Esophagus muscularis mucosa (tissue), 4 donors: ENCODE results near the gene HOXD11. TPM values are rescaled to one million over a fixed set of nuclear protein-coding genes. Genes with fewer than 3 reads are reported as not detected.
A peak's percentile ranks its signal among the peaks of the same experiment; 100 is the strongest.

Experiments used
- DNase-seq: peaks from one replicate; pipeline ENCODE4 v3.0.0-alpha.2; 2017; ENCODE audit errors: extremely low spot score
- H3K27ac ChIP-seq, 4 donors: fragments of 200-600 bp; sonication (generic); replicated peaks in 1 of 4; 1 replicate in 3 of 4; 2 replicates in 1 of 4; pipeline ENCODE4 v1.5.1; 2016 to 2019; ENCODE audit warnings: mild to moderate bottlenecking in 1 of 4
- H3K27me3 ChIP-seq, 4 donors: fragments of 200-600 bp; sonication (generic); one replicate each; pipeline versions ENCODE4 v1.5.1 to v1.6.0; 2016 to 2019
- H3K36me3 ChIP-seq, 4 donors: fragments of 200-600 bp; sonication (generic); one replicate each; pipeline ENCODE4 v1.5.1; 2016 to 2019
- H3K4me1 ChIP-seq, 4 donors: fragments of 200-600 bp; sonication (generic); one replicate each; pipeline ENCODE4 v1.5.1; 2016 to 2019
- H3K4me3 ChIP-seq, 4 donors: fragments of 200-600 bp; sonication (generic); 1 replicate in 2 of 4; 2 replicates in 2 of 4; pipeline ENCODE4 v1.5.1; 2016 to 2019; ENCODE audit warnings: mild to moderate bottlenecking in 4 of 4, moderate library complexity in 1 of 4
- H3K9me3 ChIP-seq, 4 donors: fragments of 200-600 bp; sonication (generic); 1 replicate in 3 of 4; 2 replicates in 1 of 4; pipeline ENCODE4 v1.5.1; 2016 to 2019
- CTCF ChIP-seq, 3 experiments: fragments of 200-600 bp in 2 of 3; fragments of 450-650 bp in 1 of 3; sonication (generic) in 2 of 3; IDR thresholded peaks; one replicate each; pipeline ENCODE4 v1.5.1; 2017 to 2019; ENCODE audit warnings: antibody characterized with exemption in 3 of 3, mild to moderate bottlenecking in 2 of 3, moderate library complexity in 1 of 3
- EP300 ChIP-seq: sonication (generic); formaldehyde crosslinking; IDR thresholded peaks from one replicate; pipeline ENCODE4 v1.6.1; 2017; ENCODE audit warnings: antibody characterized with exemption
- POLR2A ChIP-seq: fragments of 450-650 bp; IDR thresholded peaks from one replicate; pipeline ENCODE4 v1.6.1; 2017; ENCODE audit warnings: antibody characterized with exemption, moderate library complexity, mild to moderate bottlenecking, low read depth
- POLR2AphosphoS5 ChIP-seq, 2 donors: sonication (generic); formaldehyde crosslinking; IDR thresholded peaks; one replicate each; pipeline ENCODE4 v1.6.1; 2017; ENCODE audit warnings: antibody characterized with exemption in 2 of 2
- WGBS: methylation state at CpG from one replicate; pipeline ENCODE4 v1.1.5; 2018; 5-methylcytosine and 5-hydroxymethylcytosine counted together
- intact Hi-C: fragments of 100-400 bp; cut with DNase I; formaldehyde crosslinking; loops from one replicate; pipeline ENCODE4 v1.15.1; 2023
- total RNA-seq, 4 donors: library from RNA; depleted of rRNA; stranded (reverse); fragments of >200 nt; gene quantifications; one replicate each; pipeline versions ENCODE4 v1.1.0 to v1.2.1, GENCODE V29; 2016

Gene HOXD11
- total RNA-seq, 4 donors from 2014 or later: not detected

GRCh38 chr2:176107731-176108181 lies 676 bp downstream of the HOXD11 start:
- peaks cover 12 to 99% (median 90%) of the 10 kb centered on the region in 4 donors for H3K27me3 ChIP-seq
- H3K27ac ChIP-seq: no peak overlapping the region
- no peak for DNase-seq
- intact Hi-C loops: no loop called here
- TF ChIP-seq EP300: no peak
- TF ChIP-seq CTCF (IDR thresholded peaks at IDR 0.05): no peak
- TF ChIP-seq POLR2AphosphoS5 (IDR thresholded peaks at IDR 0.05): no peak
- TF ChIP-seq POLR2A: no peak
- H3K4me1 ChIP-seq: peaks cover 26 to 65% (median 57%) of the 10 kb centered on the region in 4 donors
- no CpG with 5 or more reads among the region's 59 CpGs for WGBS
- H3K4me3 ChIP-seq: peak overlapping the region in 3 of 4 donors; percentile 30 to 49 (median 32)
- H3K9me3 ChIP-seq: no peaks in the 10 kb centered on the region
- H3K36me3 ChIP-seq: no peaks in the 10 kb centered on the region

GRCh38 chr2:176109192-176109901 lies 2.3 kb downstream of the HOXD11 start:
- intact Hi-C loops: no loop called here
- TF ChIP-seq POLR2A: no peak
- no peak for TF ChIP-seq EP300
- no peak for TF ChIP-seq POLR2AphosphoS5 (IDR thresholded peaks at IDR 0.05)
- no peak for TF ChIP-seq CTCF (IDR thresholded peaks at IDR 0.05)
- Histone ChIP-seq H3K4me1 (peaks cover 21 to 58% (median 49%) of the 10 kb centered on the region in 4 donors), H3K36me3 (no peaks in the 10 kb centered on the region), H3K4me3 (no peak overlapping the region), H3K27ac (no peak overlapping the region), H3K27me3 (peaks cover 10 to 99% (median 92%) of the 10 kb centered on the region in 4 donors), H3K9me3 (no peaks in the 10 kb centered on the region)
- 9% methylated on average over 26 of the region's 26 CpGs for WGBS
- no peak for DNase-seq

- intact Hi-C loops: no loop called here
- H3K27me3 ChIP-seq: peaks cover 5 to 99% (median 91%) of the 10 kb centered on the region in 4 donors
Measured at GRCh38 chr2:176109946-176110345, 2.9 kb downstream of the HOXD11 start.

GRCh38 chr2:176110415-176111308 lies 3.6 kb downstream of the HOXD11 start:
- Histone ChIP-seq H3K27me3 (peaks cover 5 to 99% (median 91%) of the 10 kb centered on the region in 4 donors), H3K9me3 (no peaks in the 10 kb centered on the region), H3K4me1 (peaks cover 16 to 45% (median 36%) of the 10 kb centered on the region in 4 donors), H3K36me3 (no peaks in the 10 kb centered on the region), H3K4me3 (no peak overlapping the region), H3K27ac (no peak overlapping the region)
- no peak for TF ChIP-seq POLR2A
- TF ChIP-seq POLR2AphosphoS5 (IDR thresholded peaks at IDR 0.05): peak in 1 of 2 donors; percentile 6
- intact Hi-C loops: no loop called here
- WGBS: 17% methylated on average over 7 of the region's 7 CpGs
- DNase-seq: no peak

More at GRCh38 chr2:176109946-176110345, 2.9 kb downstream of the HOXD11 start:
- Histone ChIP-seq H3K27ac (no peak overlapping the region), H3K4me3 (no peak overlapping the region), H3K4me1 (peaks cover 16 to 52% (median 43%) of the 10 kb centered on the region in 4 donors), H3K36me3 (no peaks in the 10 kb centered on the region), H3K9me3 (no peaks in the 10 kb centered on the region)
- WGBS: 18% methylated on average over 4 of the region's 4 CpGs
- no peak for TF ChIP-seq CTCF (IDR thresholded peaks at IDR 0.05)
- no peak for TF ChIP-seq POLR2A
- TF ChIP-seq EP300: no peak
- TF ChIP-seq POLR2AphosphoS5 (IDR thresholded peaks at IDR 0.05): no peak
- no peak for DNase-seq

GRCh38 chr2:176111309-176111663 lies 4.2 kb downstream of the HOXD11 start:
- intact Hi-C loops: no loop called here
- Histone ChIP-seq H3K36me3 (no peaks in the 10 kb centered on the region), H3K9me3 (no peaks in the 10 kb centered on the region), H3K4me1 (peaks cover 16 to 44% (median 39%) of the 10 kb centered on the region in 4 donors), H3K27ac (no peak overlapping the region), H3K4me3 (no peak overlapping the region), H3K27me3 (peaks cover 6 to 99% (median 93%) of the 10 kb centered on the region in 4 donors)
- TF ChIP-seq POLR2AphosphoS5 (IDR thresholded peaks at IDR 0.05) (peak in 1 of 2 donors; percentile 12), CTCF (IDR thresholded peaks at IDR 0.05) (peak in 2 of 3 experiments; percentile 29 to 47), POLR2A (no peak)
- 5% methylated on average over 16 of the region's 16 CpGs for WGBS
- no peak for DNase-seq
